Activated CD4-positive, alpha-beta T cell treated with anti-CD3 and anti-CD28 coated beads for 36 hours (primary cell): ENCODE measurements around the gene PACS1. TPM values are rescaled to one million over a fixed set of nuclear protein-coding genes. Genes with fewer than 3 reads are reported as not detected.

Source experiments
- ATAC-seq: fragments of 200-7000 bp; cut with Tn5 transposase; one replicate; pipeline ENCODE4 v1.10.0; 2021; ENCODE audit warnings: mild to moderate bottlenecking, moderate library complexity
- CTCF ChIA-PET: fragments of 350-600 bp; sonication (Branson Sonifier 250); formaldehyde crosslinking; loops from one replicate; lab custom pipeline; 2021; ENCODE audit warnings: antibody characterized with exemption; lab: Charles Lee
- POLR2A ChIA-PET: fragments of 350-600 bp; sonication (Branson Sonifier 250); formaldehyde crosslinking; loops from one replicate; lab custom pipeline; 2021; ENCODE audit warnings: antibody characterized with exemption, inconsistent platforms; lab: Charles Lee
- DNase-seq: peaks from one replicate; pipeline ENCODE4 v3.0.0-alpha.2; 2020
- H3K27ac Mint-ChIP-seq: one replicate; pipeline ENCODE4 v1.8.0; 2021; ENCODE audit warnings: mixed read lengths
- H3K27me3 Mint-ChIP-seq: one replicate; pipeline ENCODE4 v1.8.0; 2021; ENCODE audit warnings: mixed read lengths
- H3K36me3 Mint-ChIP-seq: one replicate; pipeline ENCODE4 v1.8.0; 2021; ENCODE audit warnings: low read depth, mixed read lengths
- H3K4me1 Mint-ChIP-seq: one replicate; pipeline ENCODE4 v1.8.0; 2021; ENCODE audit warnings: mixed read lengths
- H3K4me3 Mint-ChIP-seq: one replicate; pipeline ENCODE4 v1.8.0; 2021; ENCODE audit warnings: mild to moderate bottlenecking, moderate library complexity, mixed read lengths
- H3K9me3 Mint-ChIP-seq: one replicate; pipeline ENCODE4 v1.8.0; 2021; ENCODE audit warnings: low read depth, mixed read lengths
- intact Hi-C, 2 experiments: fragments of 100-400 bp; cut with DNase I in 1 of 2; cut with micrococcal nuclease in 1 of 2; formaldehyde crosslinking; loops; one replicate each; pipeline versions ENCODE4 v1.14.2 to v1.15.1; 2022 to 2024; cut with DNase I, micrococcal nuclease
- total RNA-seq, 2 experiments: library from RNA; stranded (reverse); gene quantifications; one replicate each; pipeline ENCODE4 v1.2.3, GENCODE V29; 2021

Gene PACS1
- total RNA-seq, 2 experiments from 2014 or later = 76.6 to 90.7 TPM

DNA sequence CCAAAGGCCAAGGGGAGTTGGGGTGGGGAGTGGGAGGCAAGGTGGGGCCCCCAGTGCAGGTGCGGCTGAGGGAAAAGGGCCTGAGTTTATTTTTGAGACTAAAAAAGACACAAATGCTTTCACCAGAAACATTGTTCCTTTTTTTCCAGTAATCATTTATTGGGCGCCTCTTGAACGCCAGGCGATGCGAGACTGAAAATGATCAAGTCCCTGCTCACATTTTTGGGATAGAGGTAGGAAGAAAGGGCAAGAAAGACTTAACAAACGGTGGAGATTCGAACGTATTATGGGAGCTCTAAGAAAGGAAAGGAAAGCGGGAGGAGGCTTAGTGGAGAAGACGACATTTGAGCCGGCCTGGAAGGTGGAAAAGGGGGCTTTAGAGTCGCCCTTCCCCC, 18.7 kb upstream of the PACS1 start:
- Mint-ChIP-seq H3K4me3 (peak overlapping the region; percentile 91), H3K27me3 (peaks cover 4% of the 10 kb centered on the region), H3K4me1 (peaks cover 36% of the 10 kb centered on the region), H3K9me3 (no peaks in the 10 kb centered on the region), H3K36me3 (peaks cover 24% of the 10 kb centered on the region), H3K27ac (peak overlapping the region; percentile 95)
- ChIA-PET CTCF (interaction anchor here (0.6 to 7.5 kb wide), 9 partner anchors 16 to 162 kb away, joined by 3 to 63 read pairs (median 4); partner anchors contain the start of gene FIBP), POLR2A (no interaction called here)
- no peak for DNase-seq
- intact Hi-C loops = loop anchor here (5.0 kb wide), 3 partner anchors 49 to 806 kb away; partner anchors contain the start of genes BANF1 (in 1 of the 2), EIF1AD (in 1 of the 2), LRFN4 (in 1 of the 2) and MRPL11 (in 1 of the 2)
- no peak for ATAC-seq

DNA sequence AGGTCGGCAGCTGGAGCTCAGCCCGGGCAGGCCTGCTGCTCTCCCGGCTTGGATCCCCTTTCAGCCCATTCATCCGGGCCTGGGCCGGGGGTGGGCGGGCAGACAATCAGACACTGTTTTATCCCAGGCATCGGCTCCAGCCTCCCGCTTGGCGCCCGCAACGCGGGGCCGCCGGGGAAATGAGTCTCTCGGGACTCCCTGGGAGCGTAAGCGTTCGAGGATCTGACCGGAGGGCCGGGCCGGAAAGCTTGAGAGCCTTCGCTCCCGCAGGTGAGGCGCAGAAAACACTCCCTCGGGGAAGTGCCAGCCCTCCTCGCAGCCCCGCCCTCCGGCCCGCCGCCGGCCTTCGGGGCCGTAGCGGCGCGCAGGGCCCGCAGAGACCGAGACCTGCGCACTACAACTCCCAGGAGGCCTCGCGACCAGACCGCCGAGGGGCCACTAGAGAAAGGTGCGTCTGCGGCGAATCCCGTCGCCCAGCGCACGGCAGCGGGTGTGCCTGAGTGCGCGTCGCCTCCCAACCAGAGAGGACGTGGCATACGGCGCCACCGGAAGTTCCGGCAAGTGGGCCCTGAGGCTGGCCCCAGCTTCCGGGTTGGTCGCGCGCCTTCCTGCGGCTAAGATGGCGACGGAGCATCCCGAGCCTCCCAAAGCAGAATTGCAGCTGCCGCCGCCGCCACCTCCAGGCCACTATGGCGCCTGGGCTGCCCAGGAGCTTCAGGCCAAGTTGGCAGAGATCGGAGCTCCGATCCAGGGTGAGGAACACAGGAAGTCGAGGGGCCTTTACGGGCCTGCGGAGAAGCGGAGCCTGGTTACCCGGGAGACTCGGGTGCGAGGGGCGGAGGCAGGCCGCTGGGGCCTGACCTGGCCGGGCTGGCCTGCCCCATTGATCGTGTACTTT, 18.1 kb upstream of the PACS1 start, which contains the start of gene SF3B2:
TSS of gene SF3B2 (plus strand) at position 599 of the 898 bp plus-strand sequence. CDS start at position 620, 21 bp downstream.
- H3K36me3 Mint-ChIP-seq = peaks cover 29% of the 10 kb centered on the region
- no peaks in the 10 kb centered on the region for H3K9me3 Mint-ChIP-seq
- peaks cover 36% of the 10 kb centered on the region for H3K4me1 Mint-ChIP-seq
- ATAC-seq = peak; percentile 99
- H3K27me3 Mint-ChIP-seq = peaks cover 4% of the 10 kb centered on the region
- H3K27ac Mint-ChIP-seq = peak within 1 kb of the TSS; percentile 95
- CTCF ChIA-PET = interaction anchor here (0.5 to 7.5 kb wide), 13 partner anchors 8 to 722 kb away, joined by 3 to 63 read pairs (median 3); partner anchors contain the start of genes FIBP and RAB1B
- intact Hi-C loops = loop anchor here (1.0 to 5.0 kb wide), 21 partner anchors 17 to 805 kb away; partner anchors contain the start of genes BANF1 (in 2 of the 2), EIF1AD (in 2 of the 2), RAB1B (in 2 of the 2) and AP5B1 (in 1 of the 2)
- POLR2A ChIA-PET = interaction anchor here (1.1 to 1.6 kb wide), 4 partner anchors 18 to 237 kb away, joined by 3 to 4 read pairs (median 3); partner anchors contain the start of genes BANF1, CCDC85B, EIF1AD and PACS1
- peak; percentile 99 for DNase-seq
- H3K4me3 Mint-ChIP-seq = peak within 1 kb of the TSS; percentile 91

DNA sequence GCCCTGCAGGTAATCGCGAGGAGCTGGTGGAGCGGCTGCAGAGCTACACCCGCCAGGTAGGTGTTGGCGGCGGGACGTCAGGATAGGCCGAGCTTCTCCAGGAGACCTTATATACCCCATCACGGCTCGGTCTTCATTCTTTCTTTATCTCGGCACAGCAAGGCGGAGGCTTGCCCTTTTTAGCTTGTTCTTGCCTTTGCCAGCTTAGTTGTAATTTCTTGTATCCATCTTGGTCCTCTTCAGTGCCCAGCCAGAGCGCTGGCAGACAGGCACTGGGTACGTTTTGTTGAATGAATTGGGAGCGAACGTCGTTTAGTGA, 17.4 kb upstream of the PACS1 start:
- peak overlapping the region; percentile 95 for H3K27ac Mint-ChIP-seq
- peak overlapping the region; percentile 91 for H3K4me3 Mint-ChIP-seq
- H3K27me3 Mint-ChIP-seq = peaks cover 4% of the 10 kb centered on the region
- DNase-seq = no peak
- H3K9me3 Mint-ChIP-seq = no peaks in the 10 kb centered on the region
- intact Hi-C loops = loop anchor here (1.0 to 5.0 kb wide), 21 partner anchors 16 to 805 kb away; partner anchors contain the start of genes BANF1 (in 2 of the 2), EIF1AD (in 2 of the 2), RAB1B (in 2 of the 2) and AP5B1 (in 1 of the 2)
- ATAC-seq = no peak
- ChIA-PET CTCF (interaction anchor here (0.5 to 7.5 kb wide), 9 partner anchors 8 to 722 kb away, joined by 3 to 63 read pairs (median 3); partner anchors contain the start of gene RAB1B), POLR2A (interaction anchor here (1.1 to 1.6 kb wide), 4 partner anchors 17 to 236 kb away, joined by 3 to 4 read pairs (median 3); partner anchors contain the start of genes BANF1, CCDC85B, EIF1AD and PACS1)
- H3K36me3 Mint-ChIP-seq = peaks cover 33% of the 10 kb centered on the region
- peaks cover 36% of the 10 kb centered on the region for H3K4me1 Mint-ChIP-seq

DNA sequence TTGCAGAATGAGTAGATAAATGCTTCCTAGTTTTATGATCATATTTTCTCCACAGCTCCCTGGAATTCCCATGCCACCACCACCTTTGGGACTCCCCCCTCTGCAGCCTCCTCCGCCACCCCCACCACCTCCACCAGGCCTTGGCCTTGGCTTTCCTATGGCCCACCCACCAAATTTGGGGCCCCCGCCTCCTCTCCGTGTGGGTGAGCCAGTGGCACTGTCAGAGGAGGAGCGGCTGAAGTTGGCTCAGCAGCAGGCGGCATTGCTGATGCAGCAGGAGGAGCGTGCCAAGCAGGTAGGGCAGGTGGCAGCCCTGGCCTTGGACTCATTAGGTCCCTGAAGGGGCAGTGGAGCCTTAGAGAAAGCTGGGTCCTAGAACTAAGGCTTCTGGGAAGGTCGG, 15.1 kb upstream of the PACS1 start:
- ATAC-seq = no peak
- H3K9me3 Mint-ChIP-seq = no peaks in the 10 kb centered on the region
- H3K4me1 Mint-ChIP-seq = peaks cover 43% of the 10 kb centered on the region
- peak overlapping the region; percentile 48 for H3K27ac Mint-ChIP-seq
- intact Hi-C loops = no loop called here
- CTCF ChIA-PET = interaction anchor here (0.7 to 7.5 kb wide), 5 partner anchors 9 to 79 kb away, joined by 3 to 63 read pairs (median 6); no protein-coding TSS in a partner anchor
- POLR2A ChIA-PET = no interaction called here
- no peak overlapping the region for H3K4me3 Mint-ChIP-seq
- peaks cover 54% of the 10 kb centered on the region for H3K36me3 Mint-ChIP-seq
- no peak for DNase-seq
- H3K27me3 Mint-ChIP-seq = no peaks in the 10 kb centered on the region

DNA sequence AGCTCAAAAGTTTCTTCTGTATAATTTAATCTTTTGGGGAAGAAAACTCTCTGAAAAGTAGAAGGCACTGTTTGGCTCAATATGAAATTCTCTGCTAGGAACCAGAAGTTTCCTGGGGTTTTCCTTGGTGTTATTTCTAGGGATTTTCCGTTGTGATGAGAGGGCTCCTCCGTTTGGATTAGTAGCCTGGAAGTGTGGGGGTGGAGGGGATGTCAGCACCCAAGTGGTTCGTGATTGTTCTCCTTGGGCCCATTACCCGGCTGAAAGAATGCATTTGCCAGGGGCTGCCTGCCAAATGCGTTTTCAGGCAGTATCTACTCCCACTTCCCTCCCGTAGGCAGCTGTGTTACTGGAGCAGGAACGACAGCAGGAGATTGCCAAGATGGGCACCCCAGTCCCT, 13.6 kb upstream of the PACS1 start:
- Mint-ChIP-seq H3K9me3 (no peaks in the 10 kb centered on the region), H3K36me3 (peaks cover 68% of the 10 kb centered on the region), H3K27me3 (no peaks in the 10 kb centered on the region), H3K4me3 (no peak overlapping the region), H3K4me1 (peaks cover 47% of the 10 kb centered on the region), H3K27ac (peak overlapping the region; percentile 19)
- DNase-seq = no peak
- intact Hi-C loops = no loop called here
- POLR2A ChIA-PET = no interaction called here
- CTCF ChIA-PET = interaction anchor here (1.3 to 7.5 kb wide), 3 partner anchors 11 to 77 kb away, joined by 6 to 63 read pairs (median 13); no protein-coding TSS in a partner anchor
- no peak for ATAC-seq

DNA sequence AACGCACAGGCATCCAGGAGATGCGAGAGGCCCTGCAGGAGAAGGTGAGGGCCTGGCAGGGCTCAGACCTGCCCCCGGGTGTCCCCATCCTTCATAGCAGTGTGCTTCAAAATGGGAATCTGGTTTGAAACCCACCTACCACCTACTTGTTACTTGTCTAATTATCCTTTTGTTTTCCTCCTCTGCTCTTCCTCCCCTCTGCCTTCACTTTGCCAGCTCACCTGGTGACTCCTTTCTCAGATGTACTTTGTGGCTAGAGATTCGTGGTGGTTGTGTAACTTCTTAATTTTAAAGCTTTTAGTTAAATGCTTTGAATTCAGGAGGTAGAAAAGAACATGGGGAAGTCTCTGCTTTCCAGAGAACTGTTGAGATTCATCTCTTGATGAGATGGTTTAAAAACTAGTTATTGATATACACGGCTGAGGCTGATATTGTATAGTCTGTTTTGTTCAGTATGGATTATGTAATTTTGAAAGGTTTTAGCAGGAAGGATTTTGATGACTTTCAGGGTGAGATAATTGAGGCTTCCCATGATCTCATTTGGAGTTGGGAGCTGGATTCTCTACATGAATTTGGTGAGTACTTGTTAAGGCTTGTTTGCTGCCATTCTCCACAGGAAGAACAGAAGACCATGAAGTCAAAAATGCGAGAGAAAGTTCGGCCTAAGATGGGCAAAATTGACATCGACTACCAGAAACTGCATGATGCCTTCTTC, 9.9 kb upstream of the PACS1 start:
- ATAC-seq (no peak), DNase-seq (no peak)
- CTCF ChIA-PET = interaction anchor here (0.7 to 2.6 kb wide), 4 partner anchors 8 to 29 kb away, joined by 3 to 13 read pairs (median 3); no protein-coding TSS in a partner anchor
- POLR2A ChIA-PET = interaction anchor here (1.0 to 1.2 kb wide), 2 partner anchors 9 to 11 kb away, joined by 3 to 4 read pairs; no protein-coding TSS in a partner anchor
- peaks cover 44% of the 10 kb centered on the region for H3K4me1 Mint-ChIP-seq
- intact Hi-C loops = no loop called here
- H3K36me3 Mint-ChIP-seq = peaks cover 82% of the 10 kb centered on the region
- no peaks in the 10 kb centered on the region for H3K9me3 Mint-ChIP-seq
- no peak overlapping the region for H3K4me3 Mint-ChIP-seq
- H3K27me3 Mint-ChIP-seq = no peaks in the 10 kb centered on the region
- H3K27ac Mint-ChIP-seq = peak overlapping the region; percentile 49

DNA sequence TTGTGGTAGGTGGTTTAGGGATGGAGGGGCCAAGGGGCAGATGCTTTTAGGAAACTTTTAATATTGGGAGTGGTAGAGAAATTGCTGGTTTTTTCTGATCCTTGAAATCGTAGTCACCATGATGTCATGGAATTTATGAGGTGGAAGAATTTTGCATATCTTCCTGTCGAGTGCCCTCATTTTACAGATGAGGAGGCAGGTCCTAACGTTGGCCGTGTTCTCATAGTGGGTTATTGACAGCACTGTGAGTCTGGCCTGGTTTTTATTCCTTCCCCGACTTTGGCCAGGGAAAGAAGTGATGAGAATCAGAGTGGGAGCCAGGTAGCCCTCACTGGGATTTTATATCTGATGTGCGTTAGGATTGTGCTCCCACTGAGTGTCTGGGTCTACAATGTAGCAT, 8.8 kb upstream of the PACS1 start:
- Mint-ChIP-seq H3K9me3 (no peaks in the 10 kb centered on the region), H3K4me1 (peaks cover 47% of the 10 kb centered on the region), H3K27ac (peak overlapping the region; percentile 90), H3K4me3 (no peak overlapping the region), H3K27me3 (no peaks in the 10 kb centered on the region), H3K36me3 (peaks cover 84% of the 10 kb centered on the region)
- CTCF ChIA-PET = interaction anchor here (0.6 to 1.0 kb wide), 5 partner anchors 173 to 836 kb away, joined by 3 to 4 read pairs (median 3); partner anchors contain the start of gene FIBP
- intact Hi-C loops = no loop called here
- ATAC-seq = peak; percentile 69
- DNase-seq = no peak
- POLR2A ChIA-PET = no interaction called here

DNA sequence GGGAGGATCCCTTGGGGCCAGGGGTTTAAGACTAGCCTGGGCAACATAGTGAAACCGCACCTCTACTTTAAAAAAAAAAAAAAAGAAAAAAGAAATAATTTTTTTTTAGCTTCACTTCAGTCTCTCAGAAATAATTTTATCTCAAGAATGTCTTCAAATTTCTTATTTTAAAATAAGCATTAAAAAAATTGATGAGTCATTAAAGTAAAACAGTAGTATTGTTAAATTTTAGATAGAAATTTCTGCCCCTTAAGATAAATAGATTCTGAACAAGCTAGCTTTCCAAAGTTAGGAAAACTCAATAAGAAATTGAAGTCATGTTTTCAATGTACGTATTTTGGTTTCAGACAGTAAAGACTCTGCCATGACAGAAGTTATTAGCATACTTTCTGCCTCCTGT, 7.7 kb upstream of the PACS1 start:
- CTCF ChIA-PET = interaction anchor here (0.6 to 1.3 kb wide), 3 partner anchors 9 to 219 kb away, joined by 3 to 5 read pairs (median 3); partner anchors contain the start of gene SF3B2
- intact Hi-C loops = no loop called here
- no peaks in the 10 kb centered on the region for H3K9me3 Mint-ChIP-seq

DNA sequence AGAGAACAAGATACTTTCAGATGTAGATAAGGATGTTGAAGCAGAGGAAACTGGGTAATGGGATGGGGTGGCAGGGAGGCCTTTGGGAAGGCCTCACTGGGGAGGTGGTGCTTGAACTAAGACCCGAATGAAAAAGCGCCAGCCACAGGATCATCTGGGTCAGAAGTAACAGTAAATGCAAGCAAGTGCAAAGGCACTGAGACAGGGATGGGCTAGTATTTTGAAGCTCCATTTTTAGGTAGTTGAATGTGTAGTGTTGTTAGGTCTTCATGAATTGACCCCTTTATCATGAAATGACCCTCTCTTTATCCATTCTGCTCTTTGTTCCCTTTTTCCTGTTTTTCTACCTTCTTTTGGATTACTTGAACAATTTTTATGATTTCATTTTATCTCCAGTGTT, 6.2 kb upstream of the PACS1 start:
- CTCF ChIA-PET = interaction anchor here (0.6 to 0.9 kb wide), 3 partner anchors 9 to 18 kb away, joined by 3 read pairs; no protein-coding TSS in a partner anchor

More for the DNA sequence above, 7.7 kb upstream of the PACS1 start:
- POLR2A ChIA-PET = no interaction called here
- Mint-ChIP-seq H3K27ac (no peak overlapping the region), H3K36me3 (peaks cover 86% of the 10 kb centered on the region), H3K27me3 (no peaks in the 10 kb centered on the region), H3K4me1 (peaks cover 58% of the 10 kb centered on the region), H3K4me3 (no peak overlapping the region)
- ATAC-seq (no peak), DNase-seq (no peak)

DNA sequence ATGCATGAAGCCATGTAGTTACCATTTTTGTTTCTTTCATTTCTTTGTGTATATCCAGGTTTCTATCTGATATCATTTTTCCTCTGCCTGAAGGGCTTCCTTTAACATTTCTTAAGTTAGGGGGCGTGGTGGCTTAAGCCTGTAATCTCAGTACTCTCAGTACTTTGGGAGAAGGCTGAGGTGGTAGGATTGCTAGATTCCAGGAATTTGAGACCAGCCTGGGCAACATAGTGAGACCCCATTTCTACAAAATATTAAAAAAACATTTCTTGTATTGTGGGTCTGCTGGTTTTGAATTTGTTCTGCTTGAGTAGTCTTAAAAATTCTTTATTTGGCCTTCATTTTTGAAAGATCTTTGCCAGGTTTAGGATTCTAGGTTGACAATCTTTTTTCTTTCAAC, 5.5 kb upstream of the PACS1 start:
- Mint-ChIP-seq H3K27ac (peak overlapping the region; percentile 43), H3K9me3 (no peaks in the 10 kb centered on the region), H3K36me3 (peaks cover 88% of the 10 kb centered on the region), H3K4me1 (peaks cover 70% of the 10 kb centered on the region), H3K27me3 (no peaks in the 10 kb centered on the region), H3K4me3 (no peak overlapping the region)
- DNase-seq = no peak
- ChIA-PET CTCF (interaction anchor here (0.8 to 0.9 kb wide), 2 partner anchors 10 to 19 kb away, joined by 3 read pairs; no protein-coding TSS in a partner anchor), POLR2A (no interaction called here)
- ATAC-seq = no peak
- intact Hi-C loops = no loop called here

More for the DNA sequence above, 6.2 kb upstream of the PACS1 start:
- H3K9me3 Mint-ChIP-seq = no peaks in the 10 kb centered on the region
- peaks cover 68% of the 10 kb centered on the region for H3K4me1 Mint-ChIP-seq
- POLR2A ChIA-PET = no interaction called here
- intact Hi-C loops = no loop called here
- H3K27ac Mint-ChIP-seq = peak overlapping the region; percentile 42
- ATAC-seq = no peak
- H3K4me3 Mint-ChIP-seq = no peak overlapping the region
- H3K27me3 Mint-ChIP-seq = no peaks in the 10 kb centered on the region
- no peak for DNase-seq
- peaks cover 89% of the 10 kb centered on the region for H3K36me3 Mint-ChIP-seq
